WTC11 (cell line): ENCODE results near the gene USP13.

Source experiments
- ATF3 ChIP-seq: sonication (generic); formaldehyde crosslinking; conservative IDR thresholded peaks from 2 replicates; pipeline ENCODE4 v1.8.1; 2022; ENCODE audit warnings: mild to moderate bottlenecking, missing genetic modification reagents
- CBFB ChIP-seq: sonication (generic); formaldehyde crosslinking; IDR thresholded peaks from 2 replicates; pipeline ENCODE4 v1.8.1; 2022; ENCODE audit warnings: mild to moderate bottlenecking, low read depth, missing genetic modification reagents
- CREB1 ChIP-seq: sonication (generic); formaldehyde crosslinking; IDR thresholded peaks from 2 replicates; pipeline ENCODE4 v1.8.0; 2023; ENCODE audit warnings: mild to moderate bottlenecking, missing genetic modification reagents
- E2F1 ChIP-seq: sonication (generic); formaldehyde crosslinking; IDR thresholded peaks from 2 replicates; pipeline ENCODE4 v1.8.0; 2022; ENCODE audit warnings: mild to moderate bottlenecking, missing genetic modification reagents
- FOXK1 ChIP-seq: sonication (generic); formaldehyde crosslinking; IDR thresholded peaks from 2 replicates; pipeline ENCODE4 v1.8.0; 2022; ENCODE audit warnings: mild to moderate bottlenecking, moderate library complexity, missing genetic modification reagents
- NR3C1 ChIP-seq: sonication (generic); formaldehyde crosslinking; conservative IDR thresholded peaks from 2 replicates; pipeline ENCODE4 v1.8.1; 2023; ENCODE audit warnings: low read depth, mild to moderate bottlenecking, missing genetic modification reagents
- TEAD4 ChIP-seq: sonication (generic); formaldehyde crosslinking; IDR thresholded peaks from 2 replicates; pipeline ENCODE4 v1.8.0; 2022; ENCODE audit warnings: mild to moderate bottlenecking, missing genetic modification reagents
- USF1 ChIP-seq: sonication (generic); formaldehyde crosslinking; IDR thresholded peaks from 2 replicates; pipeline ENCODE4 v1.8.0; 2022; ENCODE audit warnings: mild to moderate bottlenecking, missing genetic modification reagents
- USF2 ChIP-seq: sonication (generic); formaldehyde crosslinking; IDR thresholded peaks from 2 replicates; pipeline ENCODE4 v1.8.1; 2023; ENCODE audit warnings: mild to moderate bottlenecking, missing genetic modification reagents, moderate library complexity
- TF ChIP-seq, protein P1 (sequence below): sonication (generic); formaldehyde crosslinking; IDR thresholded peaks from 2 replicates; pipeline ENCODE4 v1.8.0; 2022; ENCODE audit warnings: mild to moderate bottlenecking, missing genetic modification reagents
- TF ChIP-seq, protein P2 (sequence below): fragments of 200-600 bp; IDR thresholded peaks from 2 replicates; pipeline ENCODE4 v1.8.0; 2022; ENCODE audit warnings: antibody characterized with exemption
- TF ChIP-seq, protein P3 (sequence below): sonication (generic); formaldehyde crosslinking; IDR thresholded peaks from 2 replicates; pipeline ENCODE4 v1.8.1; 2022; ENCODE audit warnings: low read depth, mild to moderate bottlenecking, moderate library complexity, missing genetic modification reagents, borderline replicate concordance
- TF ChIP-seq, protein P4 (sequence below): fragments of 250-450 bp; sonication (Bioruptor Pico); IDR thresholded peaks from 2 replicates; pipeline ENCODE4 v1.9.0; 2021; ENCODE audit warnings: mild to moderate bottlenecking

DNA sequence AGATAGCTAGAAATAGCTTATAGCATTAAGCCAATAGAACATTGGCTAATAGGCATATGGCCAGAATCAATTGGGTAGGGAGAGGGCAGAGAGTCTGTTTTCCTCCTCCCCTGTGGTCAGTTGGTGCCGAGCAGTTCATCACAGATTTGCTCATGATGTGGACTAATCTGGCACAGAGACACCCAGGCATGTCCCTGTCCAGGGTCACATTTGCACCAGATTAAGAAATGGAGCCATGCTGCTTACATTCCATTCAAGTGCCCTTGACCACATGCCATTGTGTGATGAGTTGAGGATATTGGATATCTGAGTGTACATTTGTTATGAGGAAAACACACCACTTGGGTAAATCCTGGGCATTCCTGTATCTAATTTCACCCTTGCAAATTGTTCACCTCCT lies 53.4 kb downstream of the USP13 start:
- TF ChIP-seq, protein P1, sequence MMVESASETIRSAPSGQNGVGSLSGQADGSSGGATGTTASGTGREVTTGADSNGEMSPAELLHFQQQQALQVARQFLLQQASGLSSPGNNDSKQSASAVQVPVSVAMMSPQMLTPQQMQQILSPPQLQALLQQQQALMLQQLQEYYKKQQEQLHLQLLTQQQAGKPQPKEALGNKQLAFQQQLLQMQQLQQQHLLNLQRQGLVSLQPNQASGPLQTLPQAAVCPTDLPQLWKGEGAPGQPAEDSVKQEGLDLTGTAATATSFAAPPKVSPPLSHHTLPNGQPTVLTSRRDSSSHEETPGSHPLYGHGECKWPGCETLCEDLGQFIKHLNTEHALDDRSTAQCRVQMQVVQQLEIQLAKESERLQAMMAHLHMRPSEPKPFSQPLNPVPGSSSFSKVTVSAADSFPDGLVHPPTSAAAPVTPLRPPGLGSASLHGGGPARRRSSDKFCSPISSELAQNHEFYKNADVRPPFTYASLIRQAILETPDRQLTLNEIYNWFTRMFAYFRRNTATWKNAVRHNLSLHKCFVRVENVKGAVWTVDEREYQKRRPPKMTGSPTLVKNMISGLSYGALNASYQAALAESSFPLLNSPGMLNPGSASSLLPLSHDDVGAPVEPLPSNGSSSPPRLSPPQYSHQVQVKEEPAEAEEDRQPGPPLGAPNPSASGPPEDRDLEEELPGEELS = no peak
- TF ChIP-seq CREB1 (CRISPR knock-in tag) = no peak
- TF ChIP-seq CBFB (CRISPR knock-in tag) = no peak
- no peak for TF ChIP-seq E2F1 (CRISPR knock-in tag)
- TF ChIP-seq, protein P2, sequence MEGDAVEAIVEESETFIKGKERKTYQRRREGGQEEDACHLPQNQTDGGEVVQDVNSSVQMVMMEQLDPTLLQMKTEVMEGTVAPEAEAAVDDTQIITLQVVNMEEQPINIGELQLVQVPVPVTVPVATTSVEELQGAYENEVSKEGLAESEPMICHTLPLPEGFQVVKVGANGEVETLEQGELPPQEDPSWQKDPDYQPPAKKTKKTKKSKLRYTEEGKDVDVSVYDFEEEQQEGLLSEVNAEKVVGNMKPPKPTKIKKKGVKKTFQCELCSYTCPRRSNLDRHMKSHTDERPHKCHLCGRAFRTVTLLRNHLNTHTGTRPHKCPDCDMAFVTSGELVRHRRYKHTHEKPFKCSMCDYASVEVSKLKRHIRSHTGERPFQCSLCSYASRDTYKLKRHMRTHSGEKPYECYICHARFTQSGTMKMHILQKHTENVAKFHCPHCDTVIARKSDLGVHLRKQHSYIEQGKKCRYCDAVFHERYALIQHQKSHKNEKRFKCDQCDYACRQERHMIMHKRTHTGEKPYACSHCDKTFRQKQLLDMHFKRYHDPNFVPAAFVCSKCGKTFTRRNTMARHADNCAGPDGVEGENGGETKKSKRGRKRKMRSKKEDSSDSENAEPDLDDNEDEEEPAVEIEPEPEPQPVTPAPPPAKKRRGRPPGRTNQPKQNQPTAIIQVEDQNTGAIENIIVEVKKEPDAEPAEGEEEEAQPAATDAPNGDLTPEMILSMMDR = no peak
- no peak for TF ChIP-seq TEAD4 (CRISPR knock-in tag)
- TF ChIP-seq, protein P3, sequence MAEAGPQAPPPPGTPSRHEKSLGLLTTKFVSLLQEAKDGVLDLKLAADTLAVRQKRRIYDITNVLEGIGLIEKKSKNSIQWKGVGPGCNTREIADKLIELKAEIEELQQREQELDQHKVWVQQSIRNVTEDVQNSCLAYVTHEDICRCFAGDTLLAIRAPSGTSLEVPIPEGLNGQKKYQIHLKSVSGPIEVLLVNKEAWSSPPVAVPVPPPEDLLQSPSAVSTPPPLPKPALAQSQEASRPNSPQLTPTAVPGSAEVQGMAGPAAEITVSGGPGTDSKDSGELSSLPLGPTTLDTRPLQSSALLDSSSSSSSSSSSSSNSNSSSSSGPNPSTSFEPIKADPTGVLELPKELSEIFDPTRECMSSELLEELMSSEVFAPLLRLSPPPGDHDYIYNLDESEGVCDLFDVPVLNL (CRISPR knock-in tag) = no peak
- TF ChIP-seq, protein P4, sequence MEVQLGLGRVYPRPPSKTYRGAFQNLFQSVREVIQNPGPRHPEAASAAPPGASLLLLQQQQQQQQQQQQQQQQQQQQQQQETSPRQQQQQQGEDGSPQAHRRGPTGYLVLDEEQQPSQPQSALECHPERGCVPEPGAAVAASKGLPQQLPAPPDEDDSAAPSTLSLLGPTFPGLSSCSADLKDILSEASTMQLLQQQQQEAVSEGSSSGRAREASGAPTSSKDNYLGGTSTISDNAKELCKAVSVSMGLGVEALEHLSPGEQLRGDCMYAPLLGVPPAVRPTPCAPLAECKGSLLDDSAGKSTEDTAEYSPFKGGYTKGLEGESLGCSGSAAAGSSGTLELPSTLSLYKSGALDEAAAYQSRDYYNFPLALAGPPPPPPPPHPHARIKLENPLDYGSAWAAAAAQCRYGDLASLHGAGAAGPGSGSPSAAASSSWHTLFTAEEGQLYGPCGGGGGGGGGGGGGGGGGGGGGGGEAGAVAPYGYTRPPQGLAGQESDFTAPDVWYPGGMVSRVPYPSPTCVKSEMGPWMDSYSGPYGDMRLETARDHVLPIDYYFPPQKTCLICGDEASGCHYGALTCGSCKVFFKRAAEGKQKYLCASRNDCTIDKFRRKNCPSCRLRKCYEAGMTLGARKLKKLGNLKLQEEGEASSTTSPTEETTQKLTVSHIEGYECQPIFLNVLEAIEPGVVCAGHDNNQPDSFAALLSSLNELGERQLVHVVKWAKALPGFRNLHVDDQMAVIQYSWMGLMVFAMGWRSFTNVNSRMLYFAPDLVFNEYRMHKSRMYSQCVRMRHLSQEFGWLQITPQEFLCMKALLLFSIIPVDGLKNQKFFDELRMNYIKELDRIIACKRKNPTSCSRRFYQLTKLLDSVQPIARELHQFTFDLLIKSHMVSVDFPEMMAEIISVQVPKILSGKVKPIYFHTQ (CRISPR knock-in tag) = no peak
- TF ChIP-seq FOXK1 (CRISPR knock-in tag) = no peak
- TF ChIP-seq ATF3 (CRISPR knock-in tag) = no peak
- no peak for TF ChIP-seq USF2 (CRISPR knock-in tag)
- TF ChIP-seq NR3C1 (CRISPR knock-in tag) = no peak
- TF ChIP-seq USF1 (CRISPR knock-in tag) = no peak
